ENCODE data around the gene CERCAM.
A peak's percentile ranks its signal among the peaks of the same experiment; 100 is the strongest.

The CERCAM gene

GRCh38 chr9:128389395-128390149 is 31.1 kb upstream of the CERCAM start:
- Mint-ChIP-seq H3K9me3 (no peaks in the 10 kb centered on the region), H3K4me3 (no peak overlapping the region), H3K4me1 (no peaks in the 10 kb centered on the region), H3K36me3 (peaks cover 65% of the 10 kb centered on the region), H3K27ac (no peak overlapping the region), H3K27me3 (no peaks in the 10 kb centered on the region)
- no peak for ATAC-seq

GRCh38 chr9:128390150-128390812 is 30.4 kb upstream of the CERCAM start:
- Mint-ChIP-seq H3K9me3 (no peaks in the 10 kb centered on the region), H3K27ac (no peak overlapping the region), H3K4me3 (no peak overlapping the region), H3K27me3 (no peaks in the 10 kb centered on the region), H3K36me3 (peaks cover 58% of the 10 kb centered on the region), H3K4me1 (no peaks in the 10 kb centered on the region)
- no peak for ATAC-seq

- no peaks in the 10 kb centered on the region for H3K4me1 Mint-ChIP-seq
- H3K36me3 Mint-ChIP-seq = peaks cover 54% of the 10 kb centered on the region
- no peaks in the 10 kb centered on the region for H3K27me3 Mint-ChIP-seq
Measured at GRCh38 chr9:128390813-128391711, 29.6 kb upstream of the CERCAM start.

GRCh38 chr9:128391956-128392301 is 28.7 kb upstream of the CERCAM start:
- Mint-ChIP-seq H3K27ac (no peak overlapping the region), H3K36me3 (peaks cover 47% of the 10 kb centered on the region), H3K4me3 (no peak overlapping the region), H3K4me1 (peaks cover 3% of the 10 kb centered on the region), H3K27me3 (no peaks in the 10 kb centered on the region), H3K9me3 (no peaks in the 10 kb centered on the region)
- ATAC-seq = no peak

More at GRCh38 chr9:128390813-128391711, 29.6 kb upstream of the CERCAM start:
- no peak for ATAC-seq
- H3K27ac Mint-ChIP-seq = no peak overlapping the region
- no peak overlapping the region for H3K4me3 Mint-ChIP-seq
- H3K9me3 Mint-ChIP-seq = no peaks in the 10 kb centered on the region

GRCh38 chr9:128392302-128393144 is 28.1 kb upstream of the CERCAM start:
- Mint-ChIP-seq H3K9me3 (no peaks in the 10 kb centered on the region), H3K27me3 (no peaks in the 10 kb centered on the region), H3K4me1 (peaks cover 7% of the 10 kb centered on the region), H3K36me3 (peaks cover 43% of the 10 kb centered on the region), H3K4me3 (no peak overlapping the region), H3K27ac (no peak overlapping the region)
- ATAC-seq = peak; percentile 34

- Mint-ChIP-seq H3K27me3 (no peaks in the 10 kb centered on the region), H3K4me1 (peaks cover 7% of the 10 kb centered on the region), H3K4me3 (no peak overlapping the region), H3K9me3 (no peaks in the 10 kb centered on the region), H3K36me3 (peaks cover 36% of the 10 kb centered on the region), H3K27ac (no peak overlapping the region)
- peak; percentile 54 for ATAC-seq
Measured at GRCh38 chr9:128393145-128393775, 27.4 kb upstream of the CERCAM start.

- no peaks in the 10 kb centered on the region for H3K27me3 Mint-ChIP-seq
Measured at GRCh38 chr9:128393970-128394369, 26.7 kb upstream of the CERCAM start.

GRCh38 chr9:128394379-128395168 is 26.1 kb upstream of the CERCAM start:
- Mint-ChIP-seq H3K27ac (no peak overlapping the region), H3K4me1 (peaks cover 7% of the 10 kb centered on the region), H3K4me3 (no peak overlapping the region)

More at GRCh38 chr9:128393970-128394369, 26.7 kb upstream of the CERCAM start:
- H3K36me3 Mint-ChIP-seq = peaks cover 34% of the 10 kb centered on the region
- H3K4me3 Mint-ChIP-seq = no peak overlapping the region
- no peak for ATAC-seq
- H3K9me3 Mint-ChIP-seq = no peaks in the 10 kb centered on the region
- H3K4me1 Mint-ChIP-seq = peaks cover 7% of the 10 kb centered on the region
- H3K27ac Mint-ChIP-seq = no peak overlapping the region

GRCh38 chr9:128396970-128397613 is 23.6 kb upstream of the CERCAM start:
- Mint-ChIP-seq H3K27ac (no peak overlapping the region), H3K27me3 (no peaks in the 10 kb centered on the region), H3K9me3 (no peaks in the 10 kb centered on the region), H3K4me1 (peaks cover 7% of the 10 kb centered on the region), H3K36me3 (peaks cover 11% of the 10 kb centered on the region), H3K4me3 (no peak overlapping the region)
- ATAC-seq = no peak

More at GRCh38 chr9:128394379-128395168, 26.1 kb upstream of the CERCAM start:
- H3K27me3 Mint-ChIP-seq = no peaks in the 10 kb centered on the region
- no peaks in the 10 kb centered on the region for H3K9me3 Mint-ChIP-seq
- H3K36me3 Mint-ChIP-seq = peaks cover 28% of the 10 kb centered on the region
- ATAC-seq = no peak

GRCh38 chr9:128397831-128398230 is 22.8 kb upstream of the CERCAM start:
- Mint-ChIP-seq H3K27me3 (no peaks in the 10 kb centered on the region), H3K27ac (no peak overlapping the region), H3K4me1 (peaks cover 7% of the 10 kb centered on the region), H3K36me3 (peaks cover 6% of the 10 kb centered on the region), H3K9me3 (no peaks in the 10 kb centered on the region), H3K4me3 (no peak overlapping the region)
- ATAC-seq = peak; percentile 34

GRCh38 chr9:128399861-128400260 is 20.8 kb upstream of the CERCAM start:
- ATAC-seq = no peak
- Mint-ChIP-seq H3K4me1 (peaks cover 7% of the 10 kb centered on the region), H3K36me3 (no peaks in the 10 kb centered on the region), H3K4me3 (no peak overlapping the region), H3K9me3 (no peaks in the 10 kb centered on the region), H3K27me3 (peaks cover 1% of the 10 kb centered on the region), H3K27ac (no peak overlapping the region)

GRCh38 chr9:128404560-128404959 is 16.1 kb upstream of the CERCAM start:
- Mint-ChIP-seq H3K9me3 (no peaks in the 10 kb centered on the region), H3K27ac (no peak overlapping the region), H3K27me3 (peaks cover 25% of the 10 kb centered on the region), H3K4me1 (no peaks in the 10 kb centered on the region), H3K4me3 (no peak overlapping the region), H3K36me3 (no peaks in the 10 kb centered on the region)
- ATAC-seq = no peak

GRCh38 chr9:128405077-128405779 is 15.4 kb upstream of the CERCAM start:
- H3K4me1 Mint-ChIP-seq = no peaks in the 10 kb centered on the region
- ATAC-seq = no peak
- no peak overlapping the region for H3K27ac Mint-ChIP-seq
- peaks cover 29% of the 10 kb centered on the region for H3K27me3 Mint-ChIP-seq
- H3K9me3 Mint-ChIP-seq = no peaks in the 10 kb centered on the region
- H3K36me3 Mint-ChIP-seq = no peaks in the 10 kb centered on the region
- H3K4me3 Mint-ChIP-seq = no peak overlapping the region

Data from stimulated activated memory B cell treated with anti-CD40 and anti-IgM and Interleukin-4, amounts not matched to agents 10 μg/mL and 1 μg/mL and 100 μg/mL, for 72 hours (primary cell).